Stimulated activated CD4-positive, alpha-beta T cell treated with anti-CD3 and anti-CD28 coated beads, Interleukin-4, amount 100 ng/mL, for 24 hours (primary cell): ENCODE data around the gene CNKSR1.
A peak's percentile ranks its signal among the peaks of the same experiment; 100 is the strongest.

Experiments used
- DNase-seq: peaks from one replicate; pipeline ENCODE4 v3.0.0-alpha.2; 2020

The CNKSR1 gene

DNA sequence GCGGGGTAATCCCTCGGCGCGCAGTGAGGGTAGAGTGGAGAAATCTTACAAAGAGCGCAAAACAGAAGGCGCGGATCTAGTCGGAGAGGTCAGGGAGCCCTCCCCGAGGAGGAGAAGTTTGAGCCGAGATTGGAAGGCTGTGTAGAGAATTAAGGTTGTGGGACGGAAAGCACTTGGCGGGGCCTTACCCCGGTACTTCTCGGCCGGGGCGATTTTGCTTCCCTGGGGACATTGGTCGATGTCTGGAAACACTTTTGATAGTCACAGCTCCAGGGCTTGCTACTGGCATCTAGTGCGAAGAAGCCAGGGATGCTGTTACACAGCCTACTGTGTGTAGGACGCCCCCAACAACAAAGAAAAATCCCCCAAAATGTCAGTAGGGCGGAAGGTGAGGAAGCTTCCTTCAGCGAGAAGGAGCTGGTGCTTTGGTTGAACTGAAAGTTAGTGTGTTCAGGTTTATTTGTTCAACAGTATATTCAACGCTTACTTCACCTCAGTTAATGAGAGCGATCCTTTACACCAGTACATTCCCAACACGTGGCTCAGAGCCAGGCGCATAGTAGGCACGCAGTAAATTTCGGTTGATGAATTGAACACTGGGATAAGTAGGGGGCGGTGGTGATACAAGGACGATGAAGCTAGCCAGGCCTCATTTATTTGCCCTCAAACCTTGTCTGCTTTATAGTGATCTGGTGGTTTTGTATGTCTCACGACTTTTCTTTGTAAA is 57.5 kb downstream of the CNKSR1 start:
- peak; percentile 11 for DNase-seq

DNA sequence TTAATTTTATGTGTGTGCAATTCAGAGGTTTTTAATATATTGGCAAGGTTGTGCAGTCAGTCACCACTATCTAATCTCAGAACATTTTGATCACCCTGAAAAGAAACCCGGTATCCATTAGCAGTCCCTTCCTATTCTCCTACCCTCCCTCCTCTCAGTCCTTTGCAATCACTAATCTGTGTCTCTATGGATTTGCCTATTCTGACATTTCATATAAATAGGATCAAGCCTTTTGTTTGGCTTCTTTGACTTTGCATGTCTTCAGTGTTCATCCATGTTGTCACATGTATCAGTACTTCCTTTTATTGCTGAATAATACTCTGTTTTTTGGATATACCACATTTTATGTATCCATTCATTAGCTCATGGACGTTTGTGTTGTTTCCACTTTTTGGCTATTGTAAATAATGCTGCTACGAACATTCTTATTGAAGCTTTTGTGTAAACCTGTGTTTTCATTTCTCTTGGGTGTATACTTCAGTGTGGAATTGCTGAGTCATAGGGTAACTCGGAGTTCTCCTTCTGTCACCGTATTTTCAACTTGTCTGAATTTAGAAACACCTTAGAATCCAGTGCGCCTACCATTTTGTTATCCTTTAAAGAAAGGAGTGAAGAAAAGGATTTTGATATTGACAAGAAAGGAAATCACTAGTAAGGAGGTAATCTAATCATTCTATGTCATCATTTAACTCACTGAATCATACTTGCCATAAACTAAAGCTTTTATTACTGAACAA is 60.1 kb downstream of the CNKSR1 start:
- no peak for DNase-seq
